Mesenchymal stem cell (in vitro differentiated cells and primary cell): ENCODE measurements around the gene FBXW4.

ENCODE experiments used
- DNase-seq: peaks from one replicate; pipeline ENCODE4 v3.0.0-alpha.2; 2013
- H2AFZ ChIP-seq: one replicate; pipeline ENCODE4 v1.6.1; 2013; ENCODE audit warnings: low read depth, mild to moderate bottlenecking, control low read depth, inconsistent platforms, low read length, moderate library complexity
- H2AK5ac ChIP-seq: 2 replicates; pipeline ENCODE4 v1.6.1; 2013; ENCODE audit warnings: low read length, moderate library complexity, mild to moderate bottlenecking, inconsistent platforms; ENCODE audit not compliant: severe bottlenecking
- H2BK120ac ChIP-seq: one replicate; pipeline ENCODE4 v1.6.1; 2013; ENCODE audit warnings: low read depth, mild to moderate bottlenecking, inconsistent platforms, low read length, moderate library complexity
- H2BK12ac ChIP-seq, 2 experiments: one replicate each; pipeline ENCODE4 v1.6.1; 2013; ENCODE audit warnings: inconsistent platforms in 2 of 2, low read length in 2 of 2, mild to moderate bottlenecking in 2 of 2, moderate library complexity in 2 of 2, control low read depth in 1 of 2
- H2BK15ac ChIP-seq: one replicate; pipeline ENCODE4 v1.6.1; 2013; ENCODE audit warnings: mild to moderate bottlenecking, low read depth, inconsistent platforms; ENCODE audit not compliant: poor library complexity, severe bottlenecking
- H2BK5ac ChIP-seq: 2 replicates; pipeline ENCODE4 v1.6.1; 2013; ENCODE audit warnings: low read depth, mild to moderate bottlenecking, low read length, control low read depth, inconsistent platforms; ENCODE audit not compliant: poor library complexity, severe bottlenecking
- H3K14ac ChIP-seq, 2 experiments: one replicate each; pipeline ENCODE4 v1.6.1; 2013; ENCODE audit warnings: inconsistent platforms in 2 of 2, low read length in 2 of 2, control low read depth in 1 of 2, mild to moderate bottlenecking in 1 of 2, moderate library complexity in 1 of 2
- H3K18ac ChIP-seq, 2 experiments: one replicate each; pipeline ENCODE4 v1.6.1; 2013; ENCODE audit warnings: inconsistent platforms in 2 of 2, low read length in 2 of 2, control low read depth in 1 of 2, low read depth in 1 of 2, mild to moderate bottlenecking in 1 of 2
- H3K23ac ChIP-seq, 2 experiments: one replicate each; pipeline ENCODE4 v1.6.1; 2013; ENCODE audit warnings: inconsistent platforms in 2 of 2, low read length in 2 of 2, mild to moderate bottlenecking in 2 of 2, moderate library complexity in 2 of 2, control low read depth in 1 of 2
- H3K27ac ChIP-seq: 2 replicates; pipeline ENCODE4 v1.5.1; 2013; ENCODE audit warnings: mild to moderate bottlenecking, moderate library complexity, low read length, control low read depth, inconsistent platforms; ENCODE audit not compliant: poor library complexity, severe bottlenecking
- H3K27me3 ChIP-seq, 2 experiments: 2 replicates each; pipeline versions ENCODE4 v1.6.1 to v1.7.0; 2013; ENCODE audit warnings: low read length in 2 of 2, mild to moderate bottlenecking in 2 of 2, moderate library complexity in 2 of 2, control low read depth in 1 of 2, inconsistent platforms in 1 of 2; ENCODE audit not compliant: control insufficient read depth in 1 of 2, insufficient read depth in 1 of 2
- H3K36me3 ChIP-seq, 2 experiments: 2 replicates each; pipeline versions ENCODE4 v1.6.1 to v1.7.0; 2013; ENCODE audit warnings: low read length in 2 of 2, control low read depth in 1 of 2, inconsistent platforms in 1 of 2, low read depth in 1 of 2, mild to moderate bottlenecking in 1 of 2; ENCODE audit not compliant: insufficient read depth in 2 of 2, control insufficient read depth in 1 of 2
- H3K4ac ChIP-seq, 2 experiments: one replicate each; pipeline ENCODE4 v1.6.1; 2013; ENCODE audit warnings: inconsistent platforms in 2 of 2, low read length in 2 of 2, mild to moderate bottlenecking in 2 of 2, moderate library complexity in 2 of 2, control low read depth in 1 of 2, low read depth in 1 of 2
- H3K4me1 ChIP-seq: 2 replicates; pipeline ENCODE4 v1.6.1; 2013; ENCODE audit warnings: low read depth, low read length, control low read depth; ENCODE audit not compliant: control insufficient read depth, insufficient read depth
- H3K4me2 ChIP-seq: 2 replicates; pipeline ENCODE4 v1.6.1; 2013; ENCODE audit warnings: low read length, mild to moderate bottlenecking, inconsistent platforms; ENCODE audit not compliant: poor library complexity, severe bottlenecking
- H3K4me3 ChIP-seq, 2 experiments: 2 replicates each; pipeline versions ENCODE4 v1.5.1 to v1.7.0; 2013; ENCODE audit warnings: low read length in 2 of 2, mild to moderate bottlenecking in 2 of 2, control low read depth in 1 of 2, low read depth in 1 of 2; ENCODE audit not compliant: insufficient read depth in 1 of 2
- H3K79me1 ChIP-seq: replicated peaks from 2 replicates; pipeline ENCODE4 v1.6.1; 2013; ENCODE audit warnings: mild to moderate bottlenecking, control low read depth, low read length, inconsistent platforms; ENCODE audit not compliant: poor library complexity, severe bottlenecking
- H3K9ac ChIP-seq: 2 replicates; pipeline ENCODE4 v1.7.0; 2013; ENCODE audit warnings: mild to moderate bottlenecking, low read length, moderate library complexity
- H3K9me3 ChIP-seq: 2 replicates; pipeline ENCODE4 v1.7.0; 2013; ENCODE audit warnings: mild to moderate bottlenecking, low read length; ENCODE audit not compliant: control insufficient read depth
- H4K8ac ChIP-seq: one replicate; pipeline ENCODE4 v1.6.1; 2013; ENCODE audit warnings: inconsistent platforms, mild to moderate bottlenecking, low read length, moderate library complexity
- H4K91ac ChIP-seq: one replicate; pipeline ENCODE4 v1.6.1; 2013; ENCODE audit warnings: mild to moderate bottlenecking, low read length, inconsistent platforms
- WGBS: methylation state at CpG from one replicate; pipeline ENCODE4 v1.1.7; 2013; ENCODE audit warnings: mixed read lengths; 5-methylcytosine and 5-hydroxymethylcytosine counted together

The FBXW4 gene

DNA sequence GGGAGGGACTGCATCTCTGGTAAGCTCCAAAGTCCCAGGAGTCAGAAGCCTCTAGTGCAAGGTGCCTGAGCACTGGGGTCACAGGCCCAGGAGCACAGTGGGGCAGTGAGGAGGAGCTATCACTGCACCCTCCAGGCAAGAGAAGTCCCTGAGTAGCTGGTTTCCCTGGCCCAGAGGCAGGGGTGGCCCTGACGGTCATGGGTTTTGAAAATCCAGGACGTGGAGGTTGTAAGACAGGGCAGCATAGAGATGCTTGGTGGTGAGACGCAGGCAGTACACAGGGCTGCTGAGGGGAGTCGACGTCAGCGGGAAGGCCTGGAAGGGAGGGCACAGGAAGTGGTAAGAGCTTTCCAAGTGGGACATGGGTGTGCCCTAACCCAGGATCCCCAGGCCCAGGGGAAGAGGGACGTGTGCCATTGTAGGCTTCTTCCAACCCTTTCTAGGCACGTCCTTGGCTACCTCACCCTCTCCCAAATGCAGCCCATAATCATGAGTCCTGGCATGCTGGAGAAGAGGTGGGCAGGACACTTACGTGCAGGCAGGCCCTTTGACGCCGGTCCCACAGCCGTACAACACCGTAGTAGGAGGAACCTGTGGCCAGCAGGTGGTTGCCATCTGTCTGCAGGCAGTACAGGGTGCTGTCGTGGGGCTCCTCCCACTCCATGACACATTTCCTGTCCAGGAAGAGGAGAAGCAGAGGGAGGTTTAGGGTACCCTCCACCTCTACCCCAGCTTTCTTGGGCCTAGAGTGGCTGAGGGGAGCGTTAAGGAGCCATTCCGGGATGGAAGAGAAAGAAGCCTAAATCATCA, 83.7 kb downstream of the FBXW4 start:
- peak; percentile 27 for DNase-seq
- no peak overlapping the region for H2AFZ ChIP-seq
- no peak overlapping the region for H3K9ac ChIP-seq
- no peaks in the 10 kb centered on the region for H3K27me3 ChIP-seq
- no peak overlapping the region for H3K4me3 ChIP-seq
- no peak overlapping the region for H3K18ac ChIP-seq
- H2BK5ac ChIP-seq: no peak overlapping the region
- peaks cover 12% of the 10 kb centered on the region for H3K79me1 ChIP-seq
- H3K36me3 ChIP-seq: peaks cover 62 to 63% of the 10 kb centered on the region in 2 experiments
- no peak overlapping the region for H4K91ac ChIP-seq
- H3K27ac ChIP-seq: no peak overlapping the region
- peaks cover 17% of the 10 kb centered on the region for H3K4me1 ChIP-seq
- 87% methylated on average over 15 of the region's 16 CpGs for WGBS
- no peak overlapping the region for H2AK5ac ChIP-seq
- no peak overlapping the region for H2BK12ac ChIP-seq
- no peak overlapping the region for H3K14ac ChIP-seq
- no peak overlapping the region for H3K4ac ChIP-seq
- no peak overlapping the region for H3K23ac ChIP-seq
- H2BK120ac ChIP-seq: no peak overlapping the region
- no peak overlapping the region for H4K8ac ChIP-seq
- H3K4me2 ChIP-seq: no peak overlapping the region
- H3K9me3 ChIP-seq: no peaks in the 10 kb centered on the region
- no peak overlapping the region for H2BK15ac ChIP-seq

DNA sequence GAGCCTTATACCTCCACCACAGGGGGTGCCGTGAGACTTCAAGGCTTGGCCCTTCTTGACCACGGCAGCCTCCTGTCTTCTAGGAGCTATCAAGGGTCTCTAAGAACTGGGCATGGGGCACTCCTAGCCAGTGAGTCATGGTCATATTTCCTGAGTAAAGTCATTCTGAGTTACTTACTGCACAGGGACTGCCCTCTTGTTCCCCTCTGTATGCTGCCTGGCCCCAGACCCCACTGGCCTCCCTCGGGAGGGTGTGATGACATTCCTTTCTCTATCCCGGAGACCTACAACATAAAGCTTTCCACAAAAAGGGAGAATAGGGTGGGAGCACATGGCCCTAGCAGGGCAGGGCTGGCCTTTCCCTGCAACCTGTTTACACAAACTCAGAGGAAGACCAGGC, 85.5 kb downstream of the FBXW4 start:
- Histone ChIP-seq H3K27ac (no peak overlapping the region), H2AFZ (no peak overlapping the region), H3K4me2 (no peak overlapping the region), H3K9me3 (no peaks in the 10 kb centered on the region), H3K4ac (no peak overlapping the region), H3K4me3 (no peak overlapping the region), H3K36me3 (peaks cover 65 to 75% of the 10 kb centered on the region in 2 experiments), H3K4me1 (peaks cover 9% of the 10 kb centered on the region), H2BK5ac (no peak overlapping the region), H2BK15ac (no peak overlapping the region), H3K79me1 (peaks cover 11% of the 10 kb centered on the region), H2BK120ac (no peak overlapping the region), H3K27me3 (no peaks in the 10 kb centered on the region), H2AK5ac (no peak overlapping the region), H3K9ac (no peak overlapping the region), H4K91ac (no peak overlapping the region), H3K18ac (no peak overlapping the region), H4K8ac (no peak overlapping the region), H3K14ac (no peak overlapping the region), H3K23ac (no peak overlapping the region), H2BK12ac (no peak overlapping the region)
- 25% methylated on average over 3 of the region's 4 CpGs for WGBS
- peak; percentile 51 for DNase-seq

DNA sequence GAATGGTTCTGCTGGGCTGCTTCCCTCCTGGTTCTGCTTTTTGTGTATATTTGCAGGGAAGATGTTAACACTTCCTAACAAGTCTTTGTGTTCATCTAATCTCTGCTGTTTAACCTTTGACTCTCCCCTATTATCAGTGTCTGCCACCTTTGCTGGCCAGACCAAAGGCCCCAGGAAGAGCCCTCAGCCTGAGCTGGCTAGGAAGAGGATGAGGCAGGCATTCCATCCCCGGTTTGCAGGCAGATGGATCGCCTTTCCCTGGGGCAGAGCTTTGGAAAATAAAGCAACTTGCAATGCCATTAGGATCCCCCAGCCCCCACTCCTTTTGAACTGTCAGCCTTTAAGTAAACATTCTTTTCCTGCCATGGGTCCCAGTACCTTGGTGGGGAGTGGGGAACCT, 87.8 kb downstream of the FBXW4 start:
- no peak overlapping the region for H3K4me2 ChIP-seq
- no peak overlapping the region for H4K91ac ChIP-seq
- H2AFZ ChIP-seq: no peak overlapping the region
- H3K14ac ChIP-seq: no peak overlapping the region
- H2BK5ac ChIP-seq: no peak overlapping the region
- no peak overlapping the region for H3K27ac ChIP-seq
- no peak overlapping the region for H2AK5ac ChIP-seq
- H3K4me3 ChIP-seq: no peak overlapping the region
- H3K36me3 ChIP-seq: peaks cover 60 to 79% of the 10 kb centered on the region in 2 experiments
- H3K23ac ChIP-seq: no peak overlapping the region
- WGBS: 0% methylated on average over 2 of the region's 2 CpGs
- no peak overlapping the region for H4K8ac ChIP-seq
- no peak for DNase-seq
- no peak overlapping the region for H2BK120ac ChIP-seq
- H3K4me1 ChIP-seq: peaks cover 9% of the 10 kb centered on the region
- no peak overlapping the region for H2BK12ac ChIP-seq
- H3K4ac ChIP-seq: no peak overlapping the region
- no peaks in the 10 kb centered on the region for H3K27me3 ChIP-seq
- no peak overlapping the region for H3K18ac ChIP-seq
- no peak overlapping the region for H2BK15ac ChIP-seq
- no peaks in the 10 kb centered on the region for H3K9me3 ChIP-seq
- H3K79me1 ChIP-seq: peaks cover 5% of the 10 kb centered on the region
- H3K9ac ChIP-seq: no peak overlapping the region

DNA sequence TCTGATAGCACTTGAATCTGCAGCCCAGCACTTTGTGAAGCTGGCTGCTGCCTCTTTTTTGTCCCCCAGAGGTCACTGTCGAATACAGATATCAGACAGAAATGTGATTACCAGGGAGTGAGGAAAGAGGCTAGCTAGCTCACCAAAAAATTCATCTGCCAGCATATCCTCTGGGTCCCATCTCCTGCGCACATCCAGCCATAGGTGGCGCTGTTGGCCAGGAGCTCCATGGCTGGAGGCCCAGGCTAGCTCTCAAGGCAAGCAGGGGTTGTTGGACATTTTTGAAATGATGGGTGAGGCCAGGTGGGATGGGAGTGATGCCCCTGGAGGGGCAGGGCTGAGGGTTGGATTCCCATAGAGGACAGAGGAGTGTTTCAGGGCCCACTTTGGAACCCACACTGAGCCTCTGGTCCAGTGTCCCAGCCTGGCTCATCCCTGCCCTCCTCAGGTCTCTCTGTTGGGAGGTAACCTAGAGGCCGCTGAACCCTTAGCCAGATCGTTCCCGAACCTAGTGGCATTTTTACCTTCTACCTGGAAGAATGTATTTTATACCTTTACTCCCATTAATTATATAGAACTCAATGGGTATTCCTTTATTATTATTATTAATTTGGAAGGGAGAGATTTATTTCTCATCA, 92.1 kb downstream of the FBXW4 start:
- Histone ChIP-seq H3K9me3 (no peaks in the 10 kb centered on the region), H3K4me2 (no peak overlapping the region), H3K9ac (no peak overlapping the region), H3K79me1 (peaks cover 2% of the 10 kb centered on the region), H3K18ac (no peak overlapping the region), H2AFZ (no peak overlapping the region), H3K27me3 (no peaks in the 10 kb centered on the region), H2BK120ac (no peak overlapping the region), H3K27ac (no peak overlapping the region), H2BK12ac (no peak overlapping the region), H4K91ac (no peak overlapping the region), H2BK5ac (no peak overlapping the region), H3K4ac (no peak overlapping the region), H3K4me3 (no peak overlapping the region), H3K14ac (no peak overlapping the region), H2BK15ac (no peak overlapping the region), H4K8ac (no peak overlapping the region), H3K36me3 (peaks cover 40 to 71% of the 10 kb centered on the region in 2 experiments), H2AK5ac (no peak overlapping the region), H3K4me1 (no peaks in the 10 kb centered on the region), H3K23ac (no peak overlapping the region)
- 25% methylated on average over 4 of the region's 6 CpGs for WGBS
- DNase-seq: peak; percentile 73
